Germinal center (tissue), 1 donor: Measurements from ENCODE around the gene TMEM87B.

Source experiments
- DNase-seq: peaks from one replicate; pipeline ENCODE4 v3.0.0; 2012; ENCODE audit warnings: mixed read lengths, low spot score

TMEM87B gene

DNA sequence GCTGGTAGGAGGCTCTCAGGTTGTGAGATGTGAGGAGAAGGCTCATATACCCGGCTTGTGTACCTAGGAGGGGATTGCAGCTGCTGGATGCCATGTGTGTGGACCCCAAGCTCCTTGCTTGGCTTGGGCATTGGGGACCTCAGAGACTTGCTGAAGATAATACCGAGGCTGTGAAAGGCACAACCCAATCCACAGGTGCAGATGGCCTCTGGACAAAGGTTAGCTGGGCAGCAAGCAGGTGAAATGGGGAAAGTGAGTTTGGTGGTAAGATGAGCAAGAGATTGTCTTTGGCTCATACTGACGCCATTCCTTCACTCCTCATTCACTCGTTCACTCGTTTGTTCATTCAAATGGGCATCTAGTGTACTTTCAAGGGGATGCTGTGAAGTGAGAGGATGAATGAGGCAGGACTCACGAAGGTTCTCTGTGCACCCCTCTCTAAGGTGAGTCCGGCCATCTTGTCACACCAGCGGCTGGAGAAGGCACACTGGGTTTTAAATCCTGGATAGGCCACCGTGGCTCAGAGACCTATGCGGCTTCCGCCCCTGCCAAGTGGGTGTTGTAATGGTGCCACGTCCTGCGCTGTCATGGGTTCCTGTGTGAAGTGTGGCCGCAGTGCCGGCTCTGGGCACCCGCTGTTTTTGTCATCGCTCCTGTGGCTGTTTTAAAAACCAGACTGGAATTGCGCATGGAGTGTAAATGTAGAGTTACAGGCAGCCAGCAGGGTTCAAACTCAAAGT is 96.8 kb downstream of the TMEM87B start:
- DNase-seq, result no peak

DNA sequence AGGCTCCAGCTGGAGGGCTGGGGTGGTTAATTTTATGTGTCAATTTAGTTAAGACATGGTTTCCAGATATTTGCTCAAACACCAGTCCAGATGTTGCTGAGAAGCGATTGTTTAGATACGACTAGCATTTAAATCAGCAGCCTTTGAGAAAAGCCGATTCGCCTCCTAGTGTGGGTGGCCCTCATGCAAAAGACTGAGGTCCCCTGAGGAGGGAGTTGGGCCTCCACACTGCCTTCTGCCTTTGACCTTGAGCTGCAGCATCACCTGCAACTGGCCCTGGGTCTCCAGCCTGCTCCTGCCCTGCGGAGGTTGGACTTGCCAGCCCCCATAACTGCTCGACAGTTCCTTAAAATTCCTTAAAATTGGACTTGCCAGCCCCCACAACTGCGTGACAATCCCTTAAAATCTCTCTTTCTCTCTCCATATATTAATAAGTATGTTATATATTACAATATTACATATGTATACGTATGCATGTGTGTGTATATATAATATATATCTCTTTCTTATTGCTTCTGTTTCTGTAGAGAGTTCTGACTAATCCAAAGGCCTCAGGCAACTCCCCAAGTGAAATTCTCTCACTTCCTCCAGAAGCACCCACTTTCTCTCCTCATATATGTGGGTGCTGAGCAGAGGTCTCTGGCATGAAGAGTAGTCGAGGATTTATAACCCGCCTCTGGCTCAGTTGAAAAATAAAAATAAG is 97.6 kb downstream of the TMEM87B start:
- no peak for DNase-seq

DNA sequence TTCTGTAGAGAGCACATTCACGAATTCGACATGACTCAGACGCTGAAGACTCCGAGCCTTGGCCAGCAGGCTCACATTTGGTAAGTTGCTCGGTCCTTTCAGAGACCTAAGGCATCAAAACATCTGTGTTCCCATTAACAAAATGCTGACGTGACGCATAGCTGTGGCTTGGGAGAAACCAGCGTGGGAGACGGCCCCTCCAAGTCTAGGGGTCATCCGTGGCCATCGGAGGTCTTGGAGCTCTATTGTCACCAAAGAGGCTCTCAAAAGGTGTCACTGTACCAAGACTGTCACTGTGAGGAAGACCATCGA is 98.1 kb downstream of the TMEM87B start:
- no peak for DNase-seq

DNA sequence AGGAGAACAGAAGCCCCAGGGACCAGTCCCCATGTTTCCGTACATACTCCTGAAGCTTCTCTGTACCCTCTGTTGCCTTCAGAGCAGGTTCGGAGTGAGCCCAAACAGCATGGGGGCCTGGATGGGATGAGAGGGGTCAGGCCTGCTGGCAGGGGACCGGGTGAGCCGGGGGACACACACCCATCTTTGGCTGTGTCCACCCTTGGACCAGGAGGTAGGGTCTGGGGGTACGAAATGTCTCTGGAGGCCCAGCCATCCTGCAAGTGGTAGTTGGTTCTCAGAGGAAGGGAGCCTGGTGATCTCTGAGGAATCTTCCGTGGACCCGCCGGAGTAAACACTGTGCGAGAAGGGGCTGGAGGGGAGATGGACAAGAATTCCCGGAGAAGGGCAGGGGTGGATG is 98.4 kb downstream of the TMEM87B start:
- no peak for DNase-seq

DNA sequence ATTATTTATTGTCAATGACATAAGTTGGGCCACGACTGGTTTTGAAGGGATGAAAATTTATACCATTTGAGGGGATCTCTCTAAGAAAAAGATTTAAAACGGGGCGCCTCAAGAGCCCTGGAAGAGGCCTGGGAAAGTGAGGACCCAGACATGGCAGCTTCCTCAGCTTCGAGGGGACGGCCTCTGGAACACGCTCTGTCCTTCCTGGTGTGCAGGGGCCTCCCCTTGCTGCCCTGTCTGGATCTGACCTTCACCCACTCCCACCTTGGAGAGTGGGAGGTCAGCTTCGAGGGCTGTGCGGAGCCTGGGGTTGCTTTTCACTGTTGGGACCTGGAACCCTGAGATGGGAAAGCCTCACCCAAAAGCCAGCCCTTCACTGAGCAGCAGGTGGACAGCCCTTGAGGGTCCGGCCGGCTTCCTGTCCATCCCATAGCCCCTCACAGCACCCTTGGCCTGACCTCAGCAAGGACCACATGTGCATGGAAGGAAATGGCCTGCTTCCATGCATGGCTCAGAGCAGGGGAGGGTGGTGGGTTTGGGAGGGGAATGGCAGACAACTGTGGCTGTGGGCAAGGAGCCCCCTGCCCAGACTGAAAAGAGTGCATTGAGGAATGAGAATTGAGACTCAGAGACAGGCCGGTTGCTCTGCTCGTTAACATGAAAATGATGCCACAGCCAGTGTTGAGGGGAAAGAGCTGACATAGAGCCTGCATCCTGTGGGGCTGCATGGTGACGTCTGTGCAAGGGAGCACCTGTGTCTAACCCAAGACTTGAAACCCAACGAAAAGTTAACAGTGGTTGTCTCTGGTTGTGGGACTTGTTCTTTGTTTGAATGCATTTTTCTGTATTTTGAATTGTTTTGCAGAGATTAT is 99.4 kb downstream of the TMEM87B start:
- DNase-seq, result peak; percentile 47

DNA sequence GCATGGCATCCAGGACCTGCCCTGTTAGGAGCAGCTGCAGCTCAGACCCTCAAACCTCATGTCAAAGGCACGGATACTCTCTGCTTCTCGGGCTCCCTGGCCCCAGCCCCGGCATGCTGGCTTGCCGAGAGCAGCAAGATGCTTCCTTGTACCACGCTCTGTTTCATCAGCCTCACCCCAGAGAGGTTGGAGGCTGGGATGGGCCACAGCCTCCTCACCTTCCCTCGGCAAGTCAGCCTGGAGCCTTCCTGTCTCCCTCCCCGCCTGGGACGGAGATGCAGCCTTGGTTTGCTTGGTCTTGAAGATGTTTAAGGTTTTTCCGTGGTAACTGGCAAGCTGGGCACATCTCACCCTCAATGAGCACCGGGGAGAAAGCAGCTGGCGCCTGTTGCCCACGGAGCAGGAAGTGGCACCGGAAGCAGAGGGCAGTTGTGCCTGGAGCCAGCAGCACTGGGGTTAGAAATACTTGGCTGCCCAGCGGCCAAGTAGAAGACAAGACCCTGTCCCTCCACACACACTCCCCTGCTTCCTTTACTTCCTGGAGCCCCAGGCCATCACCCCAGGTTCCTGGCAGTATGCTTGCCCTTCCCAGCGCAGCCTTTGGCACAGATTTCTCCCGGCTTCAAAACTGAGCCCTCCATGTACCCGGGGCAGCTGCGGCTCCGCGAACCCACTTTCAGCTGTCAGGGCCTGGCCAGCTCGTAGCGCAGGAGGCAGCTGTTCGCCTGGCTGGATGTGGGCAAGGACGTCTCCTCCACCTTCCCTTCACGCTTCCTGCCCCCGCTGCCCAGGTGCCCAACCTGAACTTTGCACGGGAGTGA is 100.5 kb downstream of the TMEM87B start:
- DNase-seq, result peak; percentile 38

DNA sequence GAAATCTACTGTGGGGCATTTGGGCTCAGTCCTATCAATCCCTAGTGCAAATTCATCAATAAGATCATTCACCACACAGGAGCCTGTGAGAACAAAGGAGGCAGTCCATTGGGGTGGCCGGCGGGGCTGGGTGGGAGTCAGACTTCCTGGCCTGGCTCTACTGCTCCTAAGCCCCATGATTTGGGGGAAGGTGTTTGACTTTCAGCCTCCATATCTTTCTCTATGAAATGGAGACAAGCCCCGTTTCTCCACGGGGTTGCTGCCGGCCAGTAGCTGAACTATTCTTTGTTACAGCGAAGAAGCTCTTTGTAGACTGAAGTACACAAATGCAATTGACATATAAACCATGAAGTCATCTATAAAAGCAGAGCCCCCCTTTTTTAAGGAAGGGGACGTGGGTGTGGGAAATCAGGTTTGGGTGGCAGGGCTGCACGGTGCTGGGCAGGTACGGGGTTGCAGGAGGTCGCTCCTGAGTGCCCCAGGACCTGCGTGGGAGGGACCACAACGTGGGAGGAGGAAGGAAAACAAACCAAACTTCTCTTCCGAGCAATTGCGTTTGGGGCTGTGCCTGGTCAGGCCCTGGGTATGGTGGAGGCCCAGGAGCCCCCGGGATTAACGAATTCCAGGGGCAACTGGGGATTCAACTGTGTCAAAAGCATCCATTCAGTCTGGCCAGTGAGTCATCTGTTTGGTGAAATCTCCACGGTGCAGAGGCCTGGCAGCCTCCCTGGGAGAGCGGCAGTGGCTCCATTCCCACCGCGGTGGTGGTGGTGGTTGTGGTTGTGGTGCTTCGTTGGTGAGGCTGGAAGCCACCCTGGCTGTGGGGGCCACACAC is 101.3 kb downstream of the TMEM87B start:
- DNase-seq, result no peak

DNA sequence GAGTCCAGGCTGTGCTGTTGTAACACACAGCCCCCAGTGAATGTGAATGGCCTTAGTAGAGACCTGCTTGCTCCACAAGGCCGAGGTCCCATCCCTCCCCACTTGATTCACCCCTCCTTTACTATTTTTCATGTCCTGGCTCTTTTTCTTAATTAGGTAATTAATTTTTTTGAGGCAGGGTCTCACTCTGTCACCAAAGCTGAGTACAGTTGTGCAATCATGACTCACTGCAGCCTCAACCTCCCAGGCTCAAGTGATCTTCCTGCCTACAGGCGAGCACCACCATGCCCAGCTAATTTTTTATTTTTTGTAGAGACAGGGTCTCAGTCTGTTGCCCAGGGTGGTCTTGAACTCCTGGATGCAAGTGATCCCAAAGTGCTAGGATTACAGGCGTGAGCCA is 102.4 kb downstream of the TMEM87B start:
- no peak for DNase-seq

DNA sequence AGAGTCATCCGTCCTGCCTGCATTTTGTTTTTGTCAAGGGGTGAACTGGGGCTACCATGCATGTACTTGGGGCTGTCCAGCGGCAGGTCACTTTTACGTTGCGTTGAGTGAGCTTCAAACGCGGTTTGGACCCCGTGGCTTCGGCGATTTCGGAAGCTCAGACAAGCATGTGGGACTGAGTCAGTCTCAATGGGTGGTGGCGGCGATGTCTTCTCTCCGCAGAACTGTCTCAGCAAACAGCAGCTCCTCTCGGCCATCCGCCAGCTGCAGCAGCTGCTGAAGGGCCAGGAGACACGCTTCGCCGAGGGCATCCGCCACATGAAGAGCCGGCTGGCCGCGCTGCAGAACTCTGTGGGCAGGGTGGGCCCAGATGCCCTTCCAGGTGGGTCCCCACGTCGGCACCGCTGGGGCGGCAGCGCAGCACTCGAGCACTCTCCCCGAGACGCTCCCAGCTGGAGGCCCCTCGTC is 104.4 kb downstream of the TMEM87B start:
- peak; percentile 77 for DNase-seq

DNA sequence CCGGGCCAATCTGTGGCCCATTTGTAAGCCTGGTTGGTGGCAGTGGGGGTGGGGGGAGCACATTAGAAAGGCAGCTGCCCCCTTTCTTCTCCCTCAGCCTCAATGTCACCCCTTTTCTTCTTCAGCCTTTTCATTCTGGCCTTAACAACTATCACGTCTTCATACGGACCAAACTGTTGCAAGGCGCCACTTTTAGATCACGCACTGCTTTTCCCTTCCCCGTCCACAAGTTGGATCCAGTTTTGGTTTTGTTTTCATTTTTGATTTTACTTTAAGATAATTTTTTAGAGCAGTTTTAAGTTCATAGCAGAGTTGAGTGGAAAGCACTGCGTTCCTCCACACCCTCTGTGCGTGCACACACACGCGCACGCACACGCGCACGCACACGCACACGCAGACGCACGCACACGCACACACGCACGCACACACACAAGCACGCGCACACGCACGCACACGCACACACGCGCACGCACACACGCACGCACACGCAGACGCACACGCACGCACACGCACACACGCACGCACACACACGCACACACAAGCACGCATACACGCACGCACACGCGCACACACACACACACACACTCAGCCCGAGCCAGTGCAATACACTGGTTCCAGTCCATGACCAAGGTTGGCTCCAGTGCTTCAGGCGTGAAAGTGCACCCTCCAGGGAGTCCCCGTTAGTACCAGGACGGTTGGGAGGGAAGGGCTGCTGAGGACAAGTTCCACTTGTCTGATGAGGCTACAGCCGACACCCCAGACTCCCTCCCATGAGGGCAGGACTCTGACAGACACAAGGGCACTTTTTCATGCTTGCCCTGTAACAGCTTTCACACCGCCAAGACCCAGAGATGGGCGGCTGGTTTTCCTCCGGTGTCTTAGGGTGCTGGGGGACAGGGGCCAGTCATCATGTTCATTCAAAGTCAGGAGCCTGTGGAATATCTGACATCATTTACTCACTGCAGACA is 105.5 kb downstream of the TMEM87B start:
- no peak for DNase-seq

DNA sequence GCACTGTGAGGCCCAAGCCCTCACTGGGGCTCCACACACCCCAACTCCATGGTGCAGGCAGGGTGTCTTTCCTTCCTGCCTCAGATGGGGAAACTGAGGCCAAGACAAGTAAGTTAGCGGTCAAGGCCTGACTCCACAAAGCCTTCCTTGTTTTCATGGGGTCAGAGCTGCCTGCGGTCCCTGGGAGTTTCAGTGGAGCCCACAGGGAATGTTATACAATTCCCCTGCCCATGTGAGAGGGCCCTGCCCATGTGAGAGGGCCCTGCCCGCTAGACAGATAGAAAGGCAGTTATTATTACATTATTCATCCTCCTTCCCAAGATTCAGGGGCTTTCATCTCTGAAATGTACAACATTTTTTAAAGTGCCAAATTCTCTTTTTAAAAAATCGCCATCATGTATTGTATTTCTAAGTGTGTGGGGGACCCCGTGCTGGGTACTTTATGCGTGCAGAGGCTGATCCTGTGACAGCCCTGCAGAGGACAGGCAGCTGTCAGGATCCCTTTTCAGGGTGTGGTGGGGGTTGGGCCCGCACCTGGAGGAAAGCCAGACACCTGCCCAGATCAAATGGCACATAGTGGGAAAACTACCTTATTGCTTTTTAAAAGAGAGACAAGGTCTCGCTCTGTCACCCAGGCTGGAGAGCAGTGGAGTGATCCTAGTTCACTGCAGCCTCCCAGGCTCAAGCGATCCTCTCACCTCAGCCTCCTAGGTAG is 106.5 kb downstream of the TMEM87B start:
- no peak for DNase-seq

DNA sequence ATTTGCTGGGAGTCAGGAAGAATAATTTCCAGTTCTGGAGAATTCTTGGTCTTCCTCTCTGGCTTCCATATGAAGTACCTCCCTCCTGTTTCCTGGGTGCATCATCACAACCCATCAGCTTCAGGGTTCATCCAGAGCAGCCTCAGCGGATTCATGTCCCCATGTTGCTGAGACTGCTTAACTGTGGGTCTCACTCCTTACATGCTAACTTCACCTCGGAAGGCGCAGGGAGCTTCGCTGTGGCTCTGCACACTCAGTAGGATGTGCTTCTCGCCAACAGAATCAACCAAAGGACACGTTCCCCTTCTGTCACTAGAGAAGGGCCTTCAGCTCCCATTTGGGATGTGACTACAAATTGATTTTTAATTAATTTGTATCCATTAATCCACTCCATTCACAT is 107.3 kb downstream of the TMEM87B start:
- no peak for DNase-seq

DNA sequence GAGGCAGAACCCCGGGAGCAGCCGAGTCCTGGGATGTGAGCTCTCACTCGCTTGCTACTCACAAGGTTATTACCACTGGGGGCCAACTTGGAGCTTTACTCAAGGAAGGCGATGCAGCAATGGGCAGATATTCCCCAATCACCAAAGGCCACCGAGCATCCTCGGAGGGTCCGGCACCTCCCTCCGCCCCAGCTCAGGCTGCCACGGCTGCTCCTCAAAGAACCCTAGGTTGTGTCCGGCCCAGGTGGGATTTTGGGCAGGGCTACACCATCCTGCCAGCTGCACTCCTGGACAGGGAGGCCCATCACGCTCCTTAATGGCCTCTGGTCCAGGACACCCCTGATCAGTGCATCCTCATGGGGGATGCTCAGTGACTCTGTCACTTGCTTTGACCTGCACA is 107.9 kb downstream of the TMEM87B start:
- no peak for DNase-seq

DNA sequence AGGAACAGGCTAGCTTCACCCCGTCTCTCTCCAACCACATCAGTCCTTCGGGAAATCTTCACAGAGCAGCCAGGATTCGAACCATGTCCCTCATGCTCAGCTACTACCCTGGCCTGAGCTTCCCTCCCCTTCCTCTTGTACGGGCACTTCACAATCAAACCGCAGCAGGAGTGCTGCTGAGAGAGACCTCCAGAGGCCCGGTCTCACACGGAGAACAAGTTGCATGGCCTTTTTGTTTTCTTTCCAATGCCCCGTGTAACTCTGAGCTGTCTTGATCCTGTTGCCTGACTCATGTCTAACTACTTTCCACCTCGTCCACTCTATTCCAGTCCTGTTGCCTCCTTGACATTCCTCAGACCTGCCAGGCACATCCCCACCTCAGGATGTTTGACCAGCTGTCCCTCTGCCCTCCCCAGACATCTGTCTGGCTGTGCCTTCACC is 108.5 kb downstream of the TMEM87B start:
- DNase-seq, result no peak

DNA sequence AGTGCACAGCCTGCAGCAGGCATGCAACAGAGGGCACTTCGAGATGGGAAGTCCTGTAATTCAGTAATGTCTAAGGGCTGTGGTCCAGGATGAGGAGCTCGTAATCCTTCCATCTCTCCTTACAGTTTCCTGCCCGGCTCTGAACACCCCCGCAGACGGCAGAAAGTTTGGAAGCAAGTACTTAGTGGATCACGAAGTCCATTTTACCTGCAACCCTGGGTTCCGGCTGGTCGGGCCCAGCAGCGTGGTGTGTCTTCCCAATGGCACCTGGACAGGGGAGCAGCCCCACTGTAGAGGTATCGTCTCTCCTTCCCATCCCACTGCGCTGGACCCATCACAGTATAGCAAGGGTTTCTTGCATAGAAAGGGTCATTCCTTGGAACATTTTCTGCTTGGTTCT is 109.8 kb downstream of the TMEM87B start:
- no peak for DNase-seq

DNA sequence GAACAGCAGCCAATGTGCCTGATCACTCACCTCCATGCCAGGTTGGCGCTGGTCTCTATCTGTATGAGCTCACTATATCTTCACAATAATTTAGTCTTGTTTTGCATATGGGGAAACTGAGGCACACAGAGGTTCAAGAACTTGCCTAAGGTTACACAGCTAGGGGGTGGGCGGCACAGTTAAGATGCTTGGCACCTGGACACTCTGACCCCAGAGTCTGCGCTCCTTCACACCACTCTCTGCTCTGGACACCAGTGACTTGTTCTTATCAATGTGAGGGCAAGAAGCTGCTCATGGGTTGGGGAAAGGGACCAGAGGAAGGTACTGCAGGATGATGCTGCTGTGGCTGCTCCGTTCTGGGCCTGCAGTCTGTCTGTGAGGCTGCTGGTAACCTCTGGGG is 110.2 kb downstream of the TMEM87B start:
- no peak for DNase-seq

DNA sequence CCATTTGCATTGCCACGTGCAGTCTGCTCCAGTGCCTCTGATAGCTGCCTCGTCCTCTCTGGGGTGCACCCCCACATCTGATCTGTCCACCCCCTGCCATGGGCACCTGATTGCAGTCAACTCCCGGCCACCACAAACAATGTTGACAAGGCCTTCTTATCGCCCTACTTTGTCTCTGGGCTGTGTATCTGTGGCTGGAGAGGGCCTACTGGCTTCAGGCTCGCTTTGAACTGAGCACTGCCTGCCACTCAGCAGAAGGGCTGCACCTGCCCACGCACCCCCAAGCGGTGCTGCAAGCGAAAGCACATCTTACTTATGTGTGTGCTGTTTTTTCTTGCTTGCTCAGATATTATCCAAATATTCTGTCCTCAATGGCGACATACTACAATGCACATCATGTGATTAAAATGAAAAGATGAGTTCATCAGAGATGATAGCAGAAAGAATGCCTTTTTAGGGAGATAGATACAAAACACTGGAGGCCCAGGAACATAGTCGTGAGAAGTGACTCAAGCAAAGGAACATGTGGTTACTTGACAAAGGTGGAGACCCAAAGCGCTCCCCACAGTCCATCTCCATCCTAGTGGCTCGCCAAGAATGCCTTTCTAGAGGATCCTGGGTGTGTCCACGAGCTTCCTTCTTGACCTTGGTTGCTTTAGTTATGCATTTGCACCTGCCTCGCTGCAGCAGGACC is 111.9 kb downstream of the TMEM87B start:
- no peak for DNase-seq

DNA sequence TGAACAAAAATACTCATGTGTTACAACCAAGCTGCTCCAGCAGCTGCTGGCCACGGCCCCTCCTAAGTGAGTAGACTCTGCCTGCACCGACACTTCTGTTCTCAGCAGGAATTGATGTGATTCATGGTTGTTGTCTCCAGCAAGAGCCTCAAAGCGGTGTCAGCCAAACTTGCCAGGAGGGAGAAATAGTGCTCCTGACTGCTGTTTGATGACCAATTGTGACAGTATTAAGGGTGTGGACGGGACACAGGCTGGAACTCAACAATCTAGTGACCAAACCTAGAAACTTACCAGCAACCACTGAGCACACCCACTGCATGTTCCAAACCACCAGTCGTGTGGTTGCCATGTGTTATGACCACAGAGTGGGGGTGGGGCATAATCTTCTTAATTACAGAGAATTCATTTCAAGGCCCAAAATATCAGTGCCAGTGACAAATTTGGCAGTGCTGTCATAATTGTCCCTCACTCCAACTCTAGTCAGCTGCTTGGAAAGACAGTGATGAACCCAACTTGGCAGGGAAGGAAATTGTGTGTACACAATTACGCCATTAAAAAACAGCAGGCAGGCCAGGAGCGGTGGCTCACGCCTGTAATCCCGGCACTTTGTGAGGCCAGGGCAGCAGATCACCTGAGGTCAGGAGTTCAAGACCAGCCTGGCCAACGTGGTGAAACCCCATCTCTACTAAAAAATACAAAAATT is 113.5 kb downstream of the TMEM87B start:
- no peak for DNase-seq
